Gastrocnemius medialis (tissue), 4 donors: Measurements from ENCODE around the gene RTEL1. TPM values are rescaled to one million over a fixed set of nuclear protein-coding genes. Genes with fewer than 3 reads are reported as not detected.

ENCODE experiments used
- ATAC-seq, 2 donors: fragments of 150-250 bp; one replicate each; pipeline ENCODE4 v1.9.1; 2016
- DNase-seq, 2 donors: peaks; one replicate each; pipeline ENCODE4 v3.0.0-alpha.2; 2019
- H3K27ac ChIP-seq, 4 donors: fragments of 200-600 bp; sonication (generic); 1 replicate in 1 of 4; 2 replicates in 3 of 4; pipeline ENCODE4 v1.5.1; 2016 to 2018; ENCODE audit warnings: mild to moderate bottlenecking in 2 of 4, moderate library complexity in 1 of 4
- H3K27me3 ChIP-seq, 3 donors: fragments of 200-600 bp; sonication (generic) in 2 of 3; 1 replicate in 1 of 3; 2 replicates in 2 of 3; pipeline versions ENCODE4 v1.5.1 to v1.6.0; 2016 to 2019; ENCODE audit warnings: mild to moderate bottlenecking in 1 of 3, moderate library complexity in 1 of 3
- H3K36me3 ChIP-seq, 2 donors: fragments of 200-600 bp; sonication (generic) in 1 of 2; one replicate each; pipeline ENCODE4 v1.5.1; 2017 to 2018
- H3K4me1 ChIP-seq, 2 donors: fragments of 200-600 bp; sonication (generic) in 1 of 2; one replicate each; pipeline ENCODE4 v1.5.1; 2016 to 2017; ENCODE audit warnings: mild to moderate bottlenecking in 2 of 2
- H3K4me3 ChIP-seq, 4 donors: fragments of 200-600 bp; sonication (generic) in 3 of 4; 1 replicate in 1 of 4; 2 replicates in 3 of 4; pipeline ENCODE4 v1.5.1; 2016 to 2019; ENCODE audit warnings: mild to moderate bottlenecking in 2 of 4
- H3K9me3 ChIP-seq, 3 donors: fragments of 200-600 bp; sonication (generic) in 2 of 3; 1 replicate in 1 of 3; 2 replicates in 2 of 3; pipeline ENCODE4 v1.5.1; 2016 to 2019
- CTCF ChIP-seq, 5 experiments: fragments of 450-650 bp in 3 of 5; fragments of 200-600 bp in 2 of 5; sonication (generic) in 2 of 5; IDR thresholded peaks in 4 of 5; conservative IDR thresholded peaks in 1 of 5; 1 replicate in 4 of 5; 2 replicates in 1 of 5; pipeline ENCODE4 v1.5.1; 2016 to 2019; ENCODE audit warnings: antibody characterized with exemption in 5 of 5, mild to moderate bottlenecking in 3 of 5, moderate library complexity in 3 of 5
- POLR2A ChIP-seq, 2 donors: fragments of 450-650 bp; IDR thresholded peaks; one replicate each; pipeline ENCODE4 v1.6.1; 2017; ENCODE audit warnings: antibody characterized with exemption in 2 of 2, mild to moderate bottlenecking in 2 of 2, moderate library complexity in 2 of 2
- in situ Hi-C, 4 donors: fragments of 200-750 bp; cut with MboI; loops; one replicate each; pipeline versions ENCODE4 v1.15.0 to v1.8.0; 2017; ENCODE audit warnings: low sequenced_read_pairs in 4 of 4
- intact Hi-C: fragments of 100-400 bp; cut with DNase I; formaldehyde crosslinking; loops from one replicate; pipeline ENCODE4 v1.15.1; 2023; ENCODE audit warnings: low total_unique reads
- total RNA-seq, 4 donors: library from RNA; depleted of rRNA; stranded (reverse); fragments of >200 nt; gene quantifications; one replicate each; pipeline versions ENCODE4 v1.1.0 to v1.2.3, GENCODE V29; 2016

Gene RTEL1
- total RNA-seq, 4 donors from 2014 or later, result 2.4 to 9.1 (median 6.0) TPM

DNA sequence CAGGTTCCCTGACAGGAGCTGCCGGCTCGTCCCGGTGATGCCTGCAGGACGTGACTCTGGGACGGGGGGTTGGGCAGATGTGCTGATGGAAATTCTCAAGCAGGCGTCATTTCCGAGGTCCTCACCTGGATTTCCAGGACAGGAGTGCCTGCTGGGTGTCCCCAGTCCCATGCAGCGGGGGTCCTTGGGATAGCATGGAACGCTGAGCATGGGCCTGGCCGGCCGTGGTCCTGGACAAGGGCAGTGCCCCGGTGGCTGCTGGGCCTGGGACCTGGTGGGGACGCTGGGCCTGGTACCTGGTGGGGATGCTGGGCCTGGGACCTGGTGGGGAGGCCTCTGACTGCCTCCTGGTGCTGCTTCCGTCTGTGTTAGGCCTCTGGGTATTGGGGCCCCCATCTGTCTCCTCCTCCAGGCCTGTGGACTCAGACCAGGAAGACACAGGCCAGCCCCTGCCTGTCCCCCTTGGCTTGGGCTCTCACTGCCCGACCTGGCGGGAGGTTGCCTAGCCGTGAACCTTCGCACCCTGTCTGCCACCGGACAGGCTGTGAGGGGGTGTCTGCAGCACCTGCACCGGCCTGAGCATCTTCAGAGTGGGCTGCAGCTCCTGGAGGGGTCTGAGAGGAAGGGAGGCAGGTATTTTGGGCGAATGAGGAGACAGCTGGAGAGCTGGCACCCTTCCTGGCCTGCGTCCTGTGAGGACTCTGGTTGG is 6.2 kb downstream of the RTEL1 start:
- in situ Hi-C loops, result no loop called here
- no peaks in the 10 kb centered on the region for H3K27me3 ChIP-seq

DNA sequence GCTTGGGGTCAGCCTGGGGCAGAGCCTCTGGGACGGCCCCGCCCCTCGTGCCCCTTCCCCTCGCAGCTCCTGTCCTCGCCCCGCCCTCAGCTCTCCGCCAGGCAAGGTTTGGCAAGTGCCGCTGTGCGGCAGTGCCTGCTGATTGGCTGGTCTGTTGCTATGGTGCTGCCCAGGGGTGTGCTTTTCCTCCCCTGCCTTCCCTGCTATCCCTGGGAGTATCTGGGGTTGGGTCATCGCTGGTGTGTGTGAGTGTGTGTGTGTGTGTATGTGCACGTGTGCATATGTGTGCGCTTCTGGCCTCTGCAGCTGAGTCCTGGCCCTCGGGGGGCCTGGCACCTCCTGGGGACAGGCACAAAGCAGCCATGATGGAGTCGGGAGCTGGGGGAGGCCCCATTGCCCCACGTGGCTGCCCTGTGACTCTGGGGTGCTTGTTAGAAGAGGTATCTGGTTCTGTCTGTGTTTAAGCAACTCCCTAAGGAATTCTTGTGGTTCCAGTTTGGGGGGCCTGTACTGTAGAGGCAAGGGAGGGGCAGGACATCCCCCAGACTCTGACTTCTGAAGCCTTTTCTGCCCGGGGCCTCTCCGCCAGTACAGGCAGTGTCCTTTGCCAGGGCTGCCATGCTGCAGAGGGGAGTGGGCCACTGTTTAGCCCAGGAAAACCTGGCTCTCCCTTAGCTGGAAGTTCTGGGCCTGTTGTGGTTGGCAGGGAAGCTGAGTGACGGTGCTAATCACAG is 6.9 kb downstream of the RTEL1 start:
- in situ Hi-C loops, result no loop called here
- intact Hi-C loops, result no loop called here
- ATAC-seq, result no peak
- H3K36me3 ChIP-seq, result peaks cover 0 to 46% of the 10 kb centered on the region in 2 donors
- no peaks in the 10 kb centered on the region for H3K9me3 ChIP-seq
- no peak for TF ChIP-seq CTCF (IDR thresholded peaks at IDR 0.05 in 4 of 5, conservative IDR thresholded peaks at IDR 0.05 in 1 of 5)
- no peak for TF ChIP-seq POLR2A (IDR thresholded peaks at IDR 0.05)
- H3K4me1 ChIP-seq, result no peaks in the 10 kb centered on the region
- H3K4me3 ChIP-seq, result no peak overlapping the region
- DNase-seq, result no peak
- no peaks in the 10 kb centered on the region for H3K27me3 ChIP-seq
- no peak overlapping the region for H3K27ac ChIP-seq

More for the DNA sequence above, 6.2 kb downstream of the RTEL1 start:
- peaks cover 2 to 4% of the 10 kb centered on the region in 2 donors for H3K4me1 ChIP-seq
- H3K36me3 ChIP-seq, result peaks cover 0 to 47% of the 10 kb centered on the region in 2 donors
- intact Hi-C loops, result no loop called here
- H3K9me3 ChIP-seq, result no peaks in the 10 kb centered on the region
- no peak overlapping the region for H3K27ac ChIP-seq
- H3K4me3 ChIP-seq, result no peak overlapping the region
- TF ChIP-seq CTCF (IDR thresholded peaks at IDR 0.05 in 4 of 5, conservative IDR thresholded peaks at IDR 0.05 in 1 of 5) (no peak), POLR2A (IDR thresholded peaks at IDR 0.05) (no peak)
- no peak for ATAC-seq
- DNase-seq, result no peak

GRCh38 chr20:63665708-63666107 is 7.6 kb downstream of the RTEL1 start:
- no peak for TF ChIP-seq POLR2A (IDR thresholded peaks at IDR 0.05)
- no peak for TF ChIP-seq CTCF (IDR thresholded peaks at IDR 0.05 in 4 of 5, conservative IDR thresholded peaks at IDR 0.05 in 1 of 5)
- DNase-seq (no peak), ATAC-seq (no peak)
- no peak overlapping the region for H3K4me3 ChIP-seq
- in situ Hi-C loops (no loop called here), intact Hi-C loops (no loop called here)
- H3K36me3 ChIP-seq, result peaks cover 0 to 39% of the 10 kb centered on the region in 2 donors
- H3K27me3 ChIP-seq, result no peaks in the 10 kb centered on the region
- no peaks in the 10 kb centered on the region for H3K9me3 ChIP-seq
- no peaks in the 10 kb centered on the region for H3K4me1 ChIP-seq
- H3K27ac ChIP-seq, result no peak overlapping the region

DNA sequence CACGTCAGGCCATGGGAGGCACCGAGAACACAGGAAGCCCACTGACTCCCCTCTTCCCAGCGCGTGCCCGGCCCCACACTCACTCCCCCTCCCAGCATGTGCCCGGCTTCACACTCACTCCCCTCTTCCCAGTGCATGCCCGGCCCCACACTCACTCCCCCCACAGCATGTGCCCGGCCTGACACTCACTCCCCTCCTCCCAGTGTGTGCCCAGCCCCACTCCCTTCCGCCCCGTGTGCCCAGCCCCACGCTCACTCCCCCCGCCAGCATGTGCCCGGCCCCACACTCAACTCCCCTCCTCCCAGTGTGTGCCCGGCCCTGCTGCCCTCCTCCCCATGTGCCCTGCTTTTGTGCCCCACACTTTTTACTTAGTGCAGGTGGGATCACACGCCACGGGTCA is 9.7 kb downstream of the RTEL1 start:
- no peak for ATAC-seq
- H3K27ac ChIP-seq, result no peak overlapping the region
- intact Hi-C loops (no loop called here), in situ Hi-C loops (no loop called here)
- no peaks in the 10 kb centered on the region for H3K4me1 ChIP-seq
- DNase-seq, result no peak
- no peak overlapping the region for H3K4me3 ChIP-seq
- no peaks in the 10 kb centered on the region for H3K9me3 ChIP-seq
- TF ChIP-seq POLR2A (IDR thresholded peaks at IDR 0.05), result no peak
- no peak for TF ChIP-seq CTCF (IDR thresholded peaks at IDR 0.05 in 4 of 5, conservative IDR thresholded peaks at IDR 0.05 in 1 of 5)
- H3K27me3 ChIP-seq, result no peaks in the 10 kb centered on the region
- H3K36me3 ChIP-seq, result peaks cover 0 to 34% of the 10 kb centered on the region in 2 donors
